Gastrocnemius medialis (tissue), 4 donors: ENCODE results near the gene RMC1.

Experiments
- CTCF ChIP-seq, 5 experiments: fragments of 450-650 bp in 3 of 5; fragments of 200-600 bp in 2 of 5; sonication (generic) in 2 of 5; IDR thresholded peaks in 4 of 5; conservative IDR thresholded peaks in 1 of 5; 1 replicate in 4 of 5; 2 replicates in 1 of 5; pipeline ENCODE4 v1.5.1; 2016 to 2019; ENCODE audit warnings: antibody characterized with exemption in 5 of 5, mild to moderate bottlenecking in 3 of 5, moderate library complexity in 3 of 5
- POLR2A ChIP-seq, 2 donors: fragments of 450-650 bp; IDR thresholded peaks; one replicate each; pipeline ENCODE4 v1.6.1; 2017; ENCODE audit warnings: antibody characterized with exemption in 2 of 2, mild to moderate bottlenecking in 2 of 2, moderate library complexity in 2 of 2

GRCh38 chr18:23560186-23560585, 56.9 kb downstream of the RMC1 start:
- TF ChIP-seq CTCF (IDR thresholded peaks at IDR 0.05 in 4 of 5, conservative IDR thresholded peaks at IDR 0.05 in 1 of 5) (no peak), POLR2A (IDR thresholded peaks at IDR 0.05) (no peak)
